PC-3 (cell line): ENCODE data around the gene SLC1A6.

ENCODE experiments used
- CTCF ChIP-seq: fragments of 300-600 bp; sonication (generic); conservative IDR thresholded peaks from 2 replicates; pipeline ENCODE4 v1.5.1; 2017; ENCODE audit warnings: antibody characterized with exemption, low read depth, mild to moderate bottlenecking, low read length
- EZH2 ChIP-seq: fragments of 300-600 bp; sonication (generic); IDR thresholded peaks from one replicate; pipeline ENCODE4 v1.6.1; 2017; ENCODE audit warnings: antibody characterized with exemption, mild to moderate bottlenecking, low read length; ENCODE audit not compliant: unreplicated experiment
- EZH2phosphoT487 ChIP-seq: fragments of 300-600 bp; sonication (generic); IDR thresholded peaks from 2 replicates; pipeline ENCODE4 v1.6.1; 2018; ENCODE audit warnings: mild to moderate bottlenecking, antibody characterized with exemption, low read length, borderline replicate concordance

GRCh38 chr19:15014579-15014978 is 34.9 kb upstream of the SLC1A6 start:
- TF ChIP-seq CTCF (no peak), EZH2phosphoT487 (no peak), EZH2 (no peak)
